SKM-1 treated with dmso at 0.1 percent for 144 hours (cell line): ENCODE measurements around the gene BBOX1.
"Not testable (repeated sequence)": the region's sequence is repeated elsewhere in the genome, so short reads cannot be mapped to it uniquely, and the experiment has no call there.

Experiments
- DNase-seq: peaks from one replicate; lab custom pipeline; 2025; ENCODE audit not compliant: unreplicated experiment; lab: John Stamatoyannopoulos, UW

BBOX1 gene

DNA sequence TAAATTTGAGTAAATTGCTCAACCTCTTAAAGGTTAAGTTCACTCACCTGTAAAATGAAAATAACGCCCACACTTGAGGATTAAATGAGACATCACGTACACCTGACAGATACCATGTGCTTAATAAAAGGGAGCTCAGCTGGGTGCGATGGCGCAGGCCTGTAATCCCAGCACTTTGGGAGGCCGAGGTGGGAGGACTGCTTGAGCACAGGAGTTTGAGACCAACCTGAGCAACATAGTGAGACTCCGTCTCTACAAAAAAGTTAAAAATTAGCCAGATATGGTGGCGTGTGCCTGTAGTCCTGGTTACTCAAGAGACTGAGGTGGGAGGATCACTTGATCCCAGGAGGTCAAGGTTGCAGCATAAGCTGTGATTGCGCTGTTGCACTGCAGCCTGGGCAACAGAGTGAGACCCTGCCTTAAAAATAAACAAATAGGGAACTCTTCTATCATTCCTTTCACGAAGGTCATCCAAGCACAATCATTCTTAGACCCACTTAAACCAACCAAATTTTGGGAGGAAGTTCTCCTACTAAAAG, 134.1 kb downstream of the BBOX1 start:
- DNase-seq = no peak

DNA sequence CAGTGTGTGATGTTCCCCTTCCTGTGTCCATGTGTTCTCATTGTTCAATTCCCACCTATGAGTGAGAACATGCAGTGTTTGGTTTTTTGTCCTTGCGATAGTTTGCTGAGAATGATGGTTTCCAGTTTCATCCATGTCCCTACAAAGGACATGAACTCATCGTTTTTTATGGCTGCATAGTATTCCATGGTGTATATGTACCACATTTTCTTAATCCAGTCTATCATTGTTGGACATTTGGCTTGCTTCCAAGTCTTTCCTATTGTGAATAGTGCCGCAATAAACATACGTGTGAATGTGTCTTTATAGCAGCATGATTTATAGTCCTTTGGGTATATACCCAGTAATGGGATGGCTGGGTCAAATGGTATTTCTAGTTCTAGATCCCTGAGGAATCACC, 134.9 kb downstream of the BBOX1 start:
- DNase-seq = not testable (repeated sequence)
